CD4-positive, alpha-beta T cell (primary cell): Measurements from ENCODE around the gene FCGR3A. TPM values are rescaled to one million over a fixed set of nuclear protein-coding genes. Genes with fewer than 3 reads are reported as not detected.

Source experiments
- ATAC-seq: fragments of 200-7000 bp; cut with Tn5 transposase; one replicate; pipeline ENCODE4 v1.10.0; 2022; ENCODE audit warnings: mild to moderate bottlenecking; ENCODE audit not compliant: poor library complexity
- CTCF ChIA-PET: fragments of 350-600 bp; sonication (Branson Sonifier 250); formaldehyde crosslinking; loops from one replicate; lab custom pipeline; 2021; ENCODE audit warnings: antibody characterized with exemption, inconsistent platforms; lab: Charles Lee
- POLR2A ChIA-PET: fragments of 350-600 bp; sonication (Branson Sonifier 250); formaldehyde crosslinking; loops from one replicate; lab custom pipeline; 2021; ENCODE audit warnings: antibody characterized with exemption, inconsistent platforms; lab: Charles Lee
- DNase-seq, 14 experiments: peaks; one replicate each; pipeline ENCODE4 v3.0.0-alpha.2; 2013 to 2020; ENCODE audit warnings: mixed read lengths in 2 of 14
- H3K27ac ChIP-seq, 2 donors: one replicate each; pipeline versions ENCODE4 v1.5.1 to v1.7.0; 2013; ENCODE audit warnings: low read length in 2 of 2, low read depth in 1 of 2, mild to moderate bottlenecking in 1 of 2
- H3K27me3 ChIP-seq, 2 experiments: 1 replicate in 1 of 2; 2 replicates in 1 of 2; pipeline versions ENCODE4 v1.6.1 to v1.7.0; 2013; ENCODE audit warnings: low read length in 2 of 2, control low read depth in 1 of 2, mild to moderate bottlenecking in 1 of 2, moderate library complexity in 1 of 2; ENCODE audit not compliant: insufficient read depth in 2 of 2, control insufficient read depth in 1 of 2
- H3K36me3 ChIP-seq: one replicate; pipeline ENCODE4 v1.6.1; 2013; ENCODE audit warnings: low read length, control low read depth; ENCODE audit not compliant: insufficient read depth
- H3K4me1 ChIP-seq: one replicate; pipeline ENCODE4 v1.6.1; 2013; ENCODE audit warnings: low read length, control low read depth; ENCODE audit not compliant: insufficient read depth
- H3K4me3 ChIP-seq: one replicate; pipeline ENCODE4 v1.5.1; 2013; ENCODE audit warnings: mild to moderate bottlenecking, low read length, moderate library complexity
- H3K9me3 ChIP-seq, 2 experiments: 1 replicate in 1 of 2; 2 replicates in 1 of 2; pipeline versions ENCODE4 v1.6.1 to v1.7.0; 2013; ENCODE audit warnings: low read length in 2 of 2, mild to moderate bottlenecking in 2 of 2, control low read depth in 1 of 2, moderate library complexity in 1 of 2; ENCODE audit not compliant: control insufficient read depth in 1 of 2, insufficient read depth in 1 of 2
- H3K27ac Mint-ChIP-seq: one replicate; pipeline ENCODE4 v1.8.0; 2020; ENCODE audit warnings: mixed read lengths
- H3K27me3 Mint-ChIP-seq: one replicate; pipeline ENCODE4 v1.8.0; 2021; ENCODE audit warnings: mixed read lengths
- H3K36me3 Mint-ChIP-seq: one replicate; pipeline ENCODE4 v1.8.0; 2021; ENCODE audit warnings: low read depth, mixed read lengths
- H3K4me1 Mint-ChIP-seq: one replicate; pipeline ENCODE4 v1.8.0; 2021; ENCODE audit warnings: low read depth, mixed read lengths
- H3K4me3 Mint-ChIP-seq: one replicate; pipeline ENCODE4 v1.8.0; 2020; ENCODE audit warnings: mild to moderate bottlenecking, mixed read lengths
- H3K9me3 Mint-ChIP-seq: one replicate; pipeline ENCODE4 v1.8.0; 2020; ENCODE audit warnings: mixed read lengths
- CTCF ChIP-seq: fragments of 200-600 bp; IDR thresholded peaks from one replicate; pipeline ENCODE4 v1.8.0; 2022; ENCODE audit warnings: antibody characterized with exemption, mild to moderate bottlenecking
- intact Hi-C, 2 experiments: fragments of 100-400 bp; cut with DNase I in 1 of 2; cut with micrococcal nuclease in 1 of 2; formaldehyde crosslinking; loops; one replicate each; pipeline versions ENCODE4 v1.15.1 to v1.9.0; 2023 to 2025; cut with DNase I, micrococcal nuclease
- total RNA-seq, 174 experiments: library from RNA in 2 of 174; stranded (reverse) in 2 of 174; gene quantifications; one replicate each; pipeline ENCODE4 v1.2.3 and lab custom pipeline; 2021 to 2026

Gene FCGR3A
- total RNA-seq, 2 experiments from 2014 or later: 0.25 to 0.34 TPM

GRCh38 chr1:161497961-161498360, 51.7 kb downstream of the FCGR3A start:
- Mint-ChIP-seq H3K27ac (no peak overlapping the region), H3K27me3 (peaks cover 65% of the 10 kb centered on the region), H3K36me3 (no peaks in the 10 kb centered on the region), H3K4me1 (peaks cover 6% of the 10 kb centered on the region), H3K9me3 (no peaks in the 10 kb centered on the region), H3K4me3 (no peak overlapping the region)
- no peak overlapping the region for H3K27ac ChIP-seq
- intact Hi-C loops: no loop called here
- no peaks in the 10 kb centered on the region for H3K9me3 ChIP-seq
- no peak for TF ChIP-seq CTCF
- H3K4me3 ChIP-seq: no peak overlapping the region
- H3K27me3 ChIP-seq: peaks cover 0 to 31% of the 10 kb centered on the region in 2 experiments
- POLR2A ChIA-PET: no interaction called here
- DNase-seq (no peak), ATAC-seq (no peak)
- peaks cover 4% of the 10 kb centered on the region for H3K4me1 ChIP-seq
- CTCF ChIA-PET: no interaction called here
- no peaks in the 10 kb centered on the region for H3K36me3 ChIP-seq

- Histone ChIP-seq H3K27ac (no peak overlapping the region), H3K4me3 (no peak overlapping the region), H3K27me3 (peaks cover 0 to 53% of the 10 kb centered on the region in 2 experiments), H3K36me3 (no peaks in the 10 kb centered on the region), H3K9me3 (no peaks in the 10 kb centered on the region), H3K4me1 (peaks cover 10% of the 10 kb centered on the region)
- intact Hi-C loops: no loop called here
- Mint-ChIP-seq H3K27me3 (peaks cover 70% of the 10 kb centered on the region), H3K27ac (no peak overlapping the region), H3K9me3 (no peaks in the 10 kb centered on the region), H3K4me1 (peaks cover 19% of the 10 kb centered on the region), H3K36me3 (no peaks in the 10 kb centered on the region), H3K4me3 (no peak overlapping the region)
- ChIA-PET POLR2A (no interaction called here), CTCF (interaction anchor here (1.5 kb wide), 1 partner anchor 254 kb away, joined by 4 read pairs; the partner anchor contains the start of gene DUSP12)
- DNase-seq: no peak
- TF ChIP-seq CTCF: no peak
- ATAC-seq: no peak
Observed at GRCh38 chr1:161495490-161495889, 54.1 kb downstream of the FCGR3A start.

GRCh38 chr1:161494091-161494735, 55.4 kb downstream of the FCGR3A start:
- POLR2A ChIA-PET: interaction anchor here (0.6 kb wide), 1 partner anchor 13 kb away, joined by 3 read pairs; no protein-coding TSS in a partner anchor
- peaks cover 0 to 53% of the 10 kb centered on the region in 2 experiments for H3K27me3 ChIP-seq
- H3K27me3 Mint-ChIP-seq: peaks cover 71% of the 10 kb centered on the region
- H3K36me3 Mint-ChIP-seq: no peaks in the 10 kb centered on the region
- no peak for TF ChIP-seq CTCF
- H3K27ac Mint-ChIP-seq: no peak overlapping the region
- H3K4me1 ChIP-seq: peaks cover 6% of the 10 kb centered on the region
- DNase-seq: no peak
- H3K9me3 ChIP-seq: no peaks in the 10 kb centered on the region
- H3K27ac ChIP-seq: no peak overlapping the region
- intact Hi-C loops: no loop called here
- no peaks in the 10 kb centered on the region for H3K36me3 ChIP-seq
- H3K9me3 Mint-ChIP-seq: no peaks in the 10 kb centered on the region
- H3K4me1 Mint-ChIP-seq: peaks cover 13% of the 10 kb centered on the region
- no peak overlapping the region for H3K4me3 ChIP-seq
- no peak overlapping the region for H3K4me3 Mint-ChIP-seq
- CTCF ChIA-PET: interaction anchor here (1.5 kb wide), 1 partner anchor 256 kb away, joined by 4 read pairs; the partner anchor contains the start of gene DUSP12
- ATAC-seq: no peak
